Heart left ventricle (tissue), 16 donors: ENCODE results near the gene SLC25A15. TPM values are rescaled to one million over a fixed set of nuclear protein-coding genes. Genes with fewer than 3 reads are reported as not detected.
A peak's percentile ranks its signal among the peaks of the same experiment; 100 is the strongest.

Experiments used
- ATAC-seq, 4 donors: fragments of 200-7000 bp; cut with Tn5 transposase; one replicate each; pipeline ENCODE4 v1.9.1; 2020 to 2022; ENCODE audit warnings: moderate library complexity in 4 of 4, mild to moderate bottlenecking in 3 of 4, moderate number of reproducible peaks in 1 of 4
- DNase-seq, 5 donors: peaks; one replicate each; pipeline ENCODE4 v3.0.0-alpha.2; 2020
- H3K27ac ChIP-seq, 12 donors: fragments of 200-600 bp; sonication (generic) in 4 of 12; one replicate each; pipeline versions ENCODE4 v1.5.0 to v1.8.0; 2016 to 2022; ENCODE audit warnings: mild to moderate bottlenecking in 2 of 12
- H3K27me3 ChIP-seq, 9 donors: fragments of 200-600 bp; sonication (generic) in 2 of 9; one replicate each; pipeline versions ENCODE4 v1.5.1 to v1.8.0; 2016 to 2022; ENCODE audit warnings: mild to moderate bottlenecking in 3 of 9
- H3K36me3 ChIP-seq, 9 donors: fragments of 200-600 bp; sonication (generic) in 2 of 9; one replicate each; pipeline versions ENCODE4 v1.5.0 to v1.8.0; 2018 to 2022; ENCODE audit warnings: mild to moderate bottlenecking in 2 of 9
- H3K4me1 ChIP-seq, 12 donors: fragments of 200-600 bp; sonication (generic) in 4 of 12; one replicate each; pipeline versions ENCODE4 v1.5.0 to v1.8.0; 2016 to 2022; ENCODE audit warnings: mild to moderate bottlenecking in 3 of 12
- H3K4me3 ChIP-seq, 12 donors: fragments of 200-600 bp; sonication (generic) in 4 of 12; one replicate each; pipeline versions ENCODE4 v1.5.0 to v1.8.0; 2017 to 2022; ENCODE audit warnings: mild to moderate bottlenecking in 9 of 12, moderate library complexity in 4 of 12
- H3K9me3 ChIP-seq, 12 donors: fragments of 200-600 bp; sonication (generic) in 4 of 12; one replicate each; pipeline versions ENCODE4 v1.5.0 to v1.8.0; 2016 to 2022; ENCODE audit warnings: mild to moderate bottlenecking in 1 of 12
- CTCF ChIP-seq, 12 donors: fragments of 200-600 bp; sonication (generic) in 4 of 12; IDR thresholded peaks; one replicate each; pipeline versions ENCODE4 v1.5.0 to v1.8.0; 2018 to 2022; ENCODE audit warnings: antibody characterized with exemption in 12 of 12, mild to moderate bottlenecking in 5 of 12
- POLR2A ChIP-seq, 2 donors: fragments of 450-650 bp; IDR thresholded peaks; one replicate each; pipeline ENCODE4 v1.6.1; 2017; ENCODE audit warnings: antibody characterized with exemption in 2 of 2, mild to moderate bottlenecking in 2 of 2, moderate library complexity in 2 of 2
- WGBS, 4 donors: extraction: QIAGEN DNeasy Blood & Tissue Kit in 2 of 4; methylation state at CpG; one replicate each; pipeline versions ENCODE4 v1.1.5 to v1.1.7; 2013 to 2018; 5-methylcytosine and 5-hydroxymethylcytosine counted together
- intact Hi-C, 10 donors: fragments of 100-400 bp; cut with DNase I; formaldehyde crosslinking; loops; one replicate each; pipeline versions ENCODE4 v1.11.1 to v1.14.2; 2022
- polyA plus RNA-seq, 2 donors: library from polyadenylated mRNA; stranded (reverse); fragments of 200-250 nt; gene quantifications; one replicate each; pipeline ENCODE4 v1.2.3, GENCODE V29; 2013
- total RNA-seq, 9 donors: library from RNA; depleted of rRNA in 2 of 9; stranded (reverse); fragments of >200 nt in 2 of 9; fragmentation: NEBNext Ultra II Directional in 3 of 9; extraction: Animal tissue kit (Norgen Biotek cat#: 25700) in 3 of 9; gene quantifications; one replicate each; pipeline versions ENCODE4 v1.1.0 to v1.2.4, GENCODE V29; 2016 to 2023
- donor health status: ischemic (EF 13 %, LVEDD 7.1; RV severe dilation, severe dysfunction).
- donor health status: healthy with polysubstance abuse.
- donor health status: DM: no; HTN: yes; CAD: no.
- donor health status: DM: no; HTN: no; CAD: no.
- donor health status: ischemic (EF 25% LVEDD 6.9; RV normal size, moderate dysfunction).
- donor health status: ischemic (EF 25% LVEDD 5.7; RV mildly dilated, moderate dysfunction).
- donor health status: healthy.
- donor health status: DM: yes; HTN: yes; CAD: no.
- donor health status: ischemic (EF 35%, LVEDD 5.7; RV mildly dilated, moderate dysfunction).
- donor health status: nonischemic (EF 11% LVEDD 7.7; RV severe dilation, severe dysfunction).
- donor health status: DM: yes; HTN: yes; CAD: no.
- donor health status: PGD.
- donor health status: ischemic (EF 29% LVEDD 5.4; RV normal size, mild dysfunction).
- donor health status: nonischemic (EF 23%, LVEDD 6.1; RV moderate dilation, normal function).

Gene SLC25A15
- total and polyA plus RNA-seq, 11 donors: 0.84 to 10.4 (median 5.1) TPM

DNA sequence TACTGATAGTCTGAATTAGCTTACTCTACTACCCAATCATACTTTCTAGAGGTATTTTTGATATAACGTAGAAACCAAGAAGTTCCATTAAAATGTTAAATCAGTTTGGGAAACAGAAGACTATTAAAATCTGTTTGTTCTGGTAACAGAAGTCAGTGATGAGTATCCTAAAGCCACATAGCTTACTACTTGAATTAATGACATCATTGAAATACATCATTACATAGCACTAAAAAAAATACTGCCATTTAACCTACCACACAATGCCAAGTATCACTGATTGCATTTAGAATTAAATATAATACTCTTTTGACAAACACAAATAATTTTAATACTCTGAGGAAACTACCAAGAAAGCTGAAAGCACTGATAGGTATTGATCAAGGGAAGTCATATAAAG lies 23.8 kb upstream of the SLC25A15 start:
- no peak for DNase-seq
- ATAC-seq: no peak
- Histone ChIP-seq H3K27ac (no peak overlapping the region), H3K27me3 (no peaks in the 10 kb centered on the region), H3K4me3 (no peak overlapping the region), H3K4me1 (peaks cover 0 to 35% (median 14%) of the 10 kb centered on the region in 12 donors), H3K9me3 (no peaks in the 10 kb centered on the region), H3K36me3 (peaks cover 0 to 43% (median 31%) of the 10 kb centered on the region in 9 donors)
- WGBS, 4 donors: 94 to 100% (median 95%) methylated on average over 1 of the region's 1 CpG
- intact Hi-C loops: no loop called here
- TF ChIP-seq POLR2A (IDR thresholded peaks at IDR 0.05) (no peak), CTCF (IDR thresholded peaks at IDR 0.05) (no peak)

DNA sequence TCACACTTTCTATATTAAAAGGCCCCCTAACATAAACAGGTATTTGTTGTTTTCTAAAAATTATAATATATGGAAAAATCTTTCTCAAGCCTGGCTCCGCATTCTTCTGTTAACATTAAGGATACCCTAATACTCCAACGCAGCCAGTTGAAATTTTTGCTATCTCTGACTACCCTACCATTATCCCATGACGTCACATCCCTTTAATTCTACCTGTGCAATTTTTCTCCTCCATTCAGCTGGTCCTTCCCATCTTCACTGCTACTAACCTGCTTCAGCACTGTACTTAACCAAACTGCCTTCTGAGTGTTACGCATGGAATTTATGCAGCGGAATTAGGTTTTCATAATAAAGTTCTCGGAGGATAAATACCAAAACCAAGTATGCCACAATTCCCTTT lies 19.4 kb upstream of the SLC25A15 start:
- ATAC-seq (no peak), DNase-seq (no peak)
- peak overlapping the region; percentile 3 to 90 (median 74) for H3K4me3 ChIP-seq
- peak overlapping the region in 8 of 12 donors; percentile 78 to 86 (median 84) for H3K27ac ChIP-seq
- TF ChIP-seq CTCF (IDR thresholded peaks at IDR 0.05) (no peak), POLR2A (IDR thresholded peaks at IDR 0.05) (no peak)
- peaks cover 0 to 20% (median 14%) of the 10 kb centered on the region in 9 donors for H3K36me3 ChIP-seq
- intact Hi-C loops: loop anchor here in 8 of 10 donors (5.0 to 10.0 kb wide), 8 partner anchors 88 to 1085 kb away; partner anchors contain the start of genes WBP4 (in 4 of the 8) and MTRF1 (in 1 of the 8)
- peaks cover 0 to 25% (median 13%) of the 10 kb centered on the region in 12 donors for H3K4me1 ChIP-seq
- H3K27me3 ChIP-seq: no peaks in the 10 kb centered on the region
- WGBS, 4 donors: 80 to 84% (median 81%) methylated on average over 6 of the region's 6 CpGs
- H3K9me3 ChIP-seq: no peaks in the 10 kb centered on the region

DNA sequence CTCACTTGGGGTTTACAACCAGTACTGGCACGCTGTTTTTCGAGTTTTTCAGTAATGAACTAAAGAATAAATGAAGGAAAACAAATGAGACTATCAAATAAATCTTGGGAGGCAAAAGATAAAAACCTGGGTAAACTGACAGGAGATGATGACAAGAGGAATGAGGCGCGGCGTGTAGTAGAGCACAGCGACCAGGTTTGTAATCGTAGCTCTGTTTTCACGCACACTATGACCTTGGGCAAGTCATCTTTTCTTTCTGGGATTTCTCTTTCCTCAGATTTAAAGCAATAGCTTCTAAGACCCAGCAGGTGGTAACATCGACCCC lies 18.8 kb upstream of the SLC25A15 start:
- Histone ChIP-seq H3K4me1 (peaks cover 0 to 25% (median 13%) of the 10 kb centered on the region in 12 donors), H3K27ac (peak overlapping the region; percentile 63 to 92 (median 84)), H3K27me3 (no peaks in the 10 kb centered on the region), H3K4me3 (peak overlapping the region; percentile 58 to 90 (median 75)), H3K36me3 (peaks cover 0 to 14% (median 10%) of the 10 kb centered on the region in 9 donors), H3K9me3 (no peaks in the 10 kb centered on the region)
- intact Hi-C loops: loop anchor here in 8 of 10 donors (5.0 to 10.0 kb wide), 8 partner anchors 88 to 1086 kb away; partner anchors contain the start of genes WBP4 (in 4 of the 8) and MTRF1 (in 1 of the 8)
- DNase-seq (no peak), ATAC-seq (peak in 1 of 4 donors; percentile 13)
- 0 to 1% (median 1%) methylated on average over 9 of the region's 9 CpGs for WGBS, 4 donors
- TF ChIP-seq POLR2A (IDR thresholded peaks at IDR 0.05) (no peak), CTCF (IDR thresholded peaks at IDR 0.05) (no peak)

DNA sequence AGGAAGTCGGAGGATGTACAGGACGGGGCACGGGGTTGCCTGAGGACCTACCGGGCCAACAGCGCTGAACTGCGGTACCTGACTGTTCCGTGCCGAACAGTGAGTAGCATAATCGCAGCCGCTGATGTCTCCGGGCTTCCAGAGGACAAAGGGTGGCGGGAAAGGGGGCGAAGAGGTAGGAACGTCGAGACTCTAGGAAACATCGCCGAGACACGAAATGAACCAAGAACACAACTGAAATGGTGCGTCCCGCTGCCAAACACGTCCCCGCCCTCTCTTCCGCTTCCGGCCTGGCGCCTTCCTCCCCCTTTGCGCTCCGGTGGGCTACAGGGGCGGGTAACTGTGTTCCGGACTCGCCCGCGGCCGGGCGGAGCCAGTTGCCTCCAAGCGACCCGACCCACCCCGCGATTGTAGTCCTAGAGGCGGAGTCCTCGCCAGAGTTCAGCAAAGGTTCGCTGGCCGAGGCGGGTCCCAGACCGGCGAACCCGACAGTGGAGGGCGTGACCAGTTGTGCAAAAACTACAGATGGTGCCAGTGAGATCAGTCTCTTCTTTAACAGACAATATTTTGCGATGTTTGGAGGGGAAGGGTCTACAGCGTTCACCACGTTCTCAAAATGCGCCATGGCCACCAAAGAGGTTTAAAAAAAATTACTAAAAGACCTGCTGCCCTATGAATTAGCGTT lies 18.3 kb upstream of the SLC25A15 start, which contains the start of gene MRPS31:
Gene MRPS31 (minus strand): TSS at position 257 of the 685 bp plus-strand sequence. CDS start 54 bp downstream, at position 203.
- intact Hi-C loops: loop anchor here in 8 of 10 donors (5.0 to 10.0 kb wide), 8 partner anchors 89 to 1086 kb away; partner anchors contain the start of genes WBP4 (in 4 of the 8) and MTRF1 (in 1 of the 8)
- 0 to 1% (median 1%) methylated on average over 48 to 52 of the region's 52 CpGs for WGBS, 4 donors
- DNase-seq (peak; percentile 95 to 98 (median 97)), ATAC-seq (peak; percentile 99 to 100 (median 100))
- Histone ChIP-seq H3K27me3 (no peaks in the 10 kb centered on the region), H3K27ac (peak within 1 kb of the TSS; percentile 63 to 92 (median 84)), H3K36me3 (peaks cover 0 to 10% (median 5%) of the 10 kb centered on the region in 9 donors), H3K4me1 (peaks cover 0 to 25% (median 13%) of the 10 kb centered on the region in 12 donors), H3K4me3 (peak within 1 kb of the TSS; percentile 58 to 90 (median 75)), H3K9me3 (no peaks in the 10 kb centered on the region)
- TF ChIP-seq CTCF (IDR thresholded peaks at IDR 0.05) (no peak), POLR2A (IDR thresholded peaks at IDR 0.05) (peak in 1 of 2 donors; percentile 63)
